ENCODE measurements around the gene DMRTB1.

DNA sequence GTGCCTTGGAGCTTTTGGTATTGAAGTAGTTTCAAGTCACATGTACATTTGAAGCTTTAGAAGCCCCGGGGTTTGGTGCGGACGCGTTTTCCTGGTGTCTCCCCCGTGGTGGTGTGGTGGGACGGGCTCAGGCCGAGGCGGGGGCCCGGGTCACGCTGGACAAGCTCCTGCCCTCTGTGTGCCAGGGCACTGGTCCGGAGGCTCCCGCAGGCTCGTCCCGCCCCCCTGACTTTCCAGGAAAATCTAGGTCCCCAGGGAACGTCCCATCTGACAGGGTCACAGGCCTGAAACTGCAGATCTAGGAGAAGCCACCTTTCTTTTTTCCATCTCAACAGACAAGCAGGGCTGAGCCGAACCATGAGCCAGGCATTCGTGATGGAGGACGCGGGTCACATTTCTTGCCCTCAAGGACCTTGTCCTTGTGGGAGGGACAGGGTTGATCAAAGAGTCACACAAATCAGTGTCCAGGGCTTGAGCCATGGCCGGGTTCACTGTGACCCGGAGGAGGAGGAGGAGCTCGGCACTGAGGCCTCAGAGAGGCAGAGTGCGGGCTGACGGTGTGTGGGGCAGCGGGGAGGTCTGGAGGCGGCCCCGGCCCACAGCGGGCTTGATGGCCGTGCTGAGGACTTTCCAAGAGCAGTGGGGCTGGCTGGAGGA, 1.6 kb downstream of the DMRTB1 start:
- TF ChIP-seq POLR2A (IDR thresholded peaks at IDR 0.05; ENCODE audit: low read depth, low read length) (no peak), POLR2AphosphoS5 (IDR thresholded peaks at IDR 0.05; ENCODE audit: low read depth, low read length) (no peak)

Measured in GM12892 (cell line).